RWPE1 (cell line): ENCODE measurements around the gene LDB3.
A peak's percentile ranks its signal among the peaks of the same experiment; 100 is the strongest.

Source experiments
- CTCF ChIA-PET: fragments of 350-600 bp; sonication (Branson Sonifier 250); formaldehyde crosslinking; extraction: SDS; loops from one replicate; lab custom pipeline; 2021; lab: Yijun Ruan, JAX
- POLR2A ChIA-PET: fragments of 400-600 bp; formaldehyde crosslinking; extraction: SDS; loops from one replicate; lab custom pipeline; 2020; ENCODE audit warnings: antibody characterized with exemption; ENCODE audit not compliant: low non-redundant PET; lab: Yijun Ruan, JAX
- DNase-seq: peaks from one replicate; pipeline ENCODE4 v3.0.0; 2012; ENCODE audit warnings: low spot score
- H3K27ac ChIP-seq: fragments of 450-650 bp; 2 replicates; pipeline ENCODE4 v1.5.1; 2017
- TF ChIP-seq, protein P1 (sequence below): fragments of 450-650 bp; conservative IDR thresholded peaks from 2 replicates; pipeline ENCODE4 v1.5.1; 2017; ENCODE audit warnings: low read depth, mild to moderate bottlenecking

Gene LDB3

GRCh38 chr10:86710987-86711512 is 42.7 kb downstream of the LDB3 start:
- ChIA-PET POLR2A (interaction anchor here (1.5 to 1.6 kb wide), 2 partner anchors 42 to 45 kb away, joined by 5 read pairs; partner anchors contain the start of gene BMPR1A), CTCF (interaction anchor here (1.4 kb wide), 1 partner anchor 188 kb away, joined by 3 read pairs; no protein-coding TSS in a partner anchor)
- H3K27ac ChIP-seq, result peak overlapping the region; percentile 87
- peak; percentile 91 for DNase-seq
- TF ChIP-seq, protein P1, sequence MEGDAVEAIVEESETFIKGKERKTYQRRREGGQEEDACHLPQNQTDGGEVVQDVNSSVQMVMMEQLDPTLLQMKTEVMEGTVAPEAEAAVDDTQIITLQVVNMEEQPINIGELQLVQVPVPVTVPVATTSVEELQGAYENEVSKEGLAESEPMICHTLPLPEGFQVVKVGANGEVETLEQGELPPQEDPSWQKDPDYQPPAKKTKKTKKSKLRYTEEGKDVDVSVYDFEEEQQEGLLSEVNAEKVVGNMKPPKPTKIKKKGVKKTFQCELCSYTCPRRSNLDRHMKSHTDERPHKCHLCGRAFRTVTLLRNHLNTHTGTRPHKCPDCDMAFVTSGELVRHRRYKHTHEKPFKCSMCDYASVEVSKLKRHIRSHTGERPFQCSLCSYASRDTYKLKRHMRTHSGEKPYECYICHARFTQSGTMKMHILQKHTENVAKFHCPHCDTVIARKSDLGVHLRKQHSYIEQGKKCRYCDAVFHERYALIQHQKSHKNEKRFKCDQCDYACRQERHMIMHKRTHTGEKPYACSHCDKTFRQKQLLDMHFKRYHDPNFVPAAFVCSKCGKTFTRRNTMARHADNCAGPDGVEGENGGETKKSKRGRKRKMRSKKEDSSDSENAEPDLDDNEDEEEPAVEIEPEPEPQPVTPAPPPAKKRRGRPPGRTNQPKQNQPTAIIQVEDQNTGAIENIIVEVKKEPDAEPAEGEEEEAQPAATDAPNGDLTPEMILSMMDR, result peak; percentile 86

DNA sequence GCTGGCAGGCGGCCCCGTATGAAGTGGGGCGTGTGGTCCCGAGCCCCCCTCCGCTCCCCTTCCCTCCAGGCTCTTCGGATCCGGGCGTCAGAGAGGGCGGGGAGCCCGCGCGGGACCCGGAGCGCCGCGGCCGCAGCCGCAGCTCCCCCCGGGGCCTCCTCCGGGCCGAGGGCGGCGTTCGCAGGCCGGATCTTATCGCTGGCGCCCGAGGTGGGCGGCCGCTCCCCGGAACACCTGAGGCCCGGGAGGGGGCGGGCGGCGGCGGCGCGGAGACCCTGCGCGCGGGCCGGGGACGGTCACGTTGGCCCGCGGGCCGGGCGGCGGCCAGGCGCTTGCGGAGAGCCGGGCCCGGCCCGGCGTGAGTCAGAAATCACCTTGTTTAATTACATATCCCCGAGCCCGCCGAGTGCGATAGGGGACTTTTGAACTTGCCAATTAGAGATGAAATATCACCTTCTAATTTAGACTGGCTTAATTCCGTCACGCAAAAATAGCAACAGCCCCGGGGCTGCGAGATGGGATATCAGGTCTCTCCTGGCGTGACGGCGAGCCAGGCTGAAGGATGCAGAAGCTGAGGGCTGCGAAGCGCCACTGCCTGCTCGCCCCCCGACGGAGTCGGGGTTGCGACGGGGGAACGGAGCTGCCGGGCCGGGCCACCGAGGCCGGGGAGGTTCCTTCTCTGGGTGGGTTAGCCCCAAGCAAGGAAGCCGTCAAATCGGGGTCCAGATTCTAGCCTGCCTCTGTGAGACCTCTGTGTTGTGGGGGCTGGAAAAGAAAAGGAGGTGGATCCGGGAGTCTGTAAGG is 43.4 kb downstream of the LDB3 start:
- H3K27ac ChIP-seq, result peak overlapping the region; percentile 87
- CTCF ChIA-PET, result interaction anchor here (0.5 to 1.4 kb wide), 4 partner anchors 144 to 217 kb away, joined by 3 to 4 read pairs (median 4); no protein-coding TSS in a partner anchor

DNA sequence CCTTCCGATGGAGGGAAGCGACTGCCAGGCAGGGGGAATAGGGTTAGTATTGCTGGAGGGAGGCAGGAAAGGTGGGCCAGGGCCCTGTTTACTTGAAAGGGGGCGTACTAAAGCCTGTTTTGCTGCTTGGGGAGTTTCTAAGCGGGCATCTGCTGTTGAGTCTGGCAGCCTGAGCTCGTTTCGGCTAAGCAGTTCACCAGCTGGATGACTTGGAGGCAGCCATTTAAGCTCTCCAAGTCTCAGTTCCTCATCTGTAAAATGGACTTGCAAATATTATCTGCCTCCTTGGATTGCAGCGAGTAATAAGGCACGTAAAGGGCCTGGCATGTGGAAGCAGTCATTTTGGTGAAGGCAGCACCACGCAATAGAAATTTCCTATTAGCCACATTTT is 44.0 kb downstream of the LDB3 start:
- POLR2A ChIA-PET, result interaction anchor here (1.1 to 1.5 kb wide), 2 partner anchors 40 to 44 kb away, joined by 3 to 5 read pairs; partner anchors contain the start of gene BMPR1A
- CTCF ChIA-PET, result interaction anchor here (0.5 to 1.4 kb wide), 3 partner anchors 43 to 194 kb away, joined by 3 to 4 read pairs (median 3); no protein-coding TSS in a partner anchor
- TF ChIP-seq, protein P1, result no peak
- DNase-seq, result no peak
- peak overlapping the region; percentile 87 for H3K27ac ChIP-seq

More for the DNA sequence above, 43.4 kb downstream of the LDB3 start:
- DNase-seq, result peak; percentile 57
- POLR2A ChIA-PET, result interaction anchor here (0.6 to 1.6 kb wide), 4 partner anchors 41 to 80 kb away, joined by 3 to 17 read pairs (median 5); partner anchors contain the start of gene BMPR1A
- TF ChIP-seq, protein P1, result no peak

DNA sequence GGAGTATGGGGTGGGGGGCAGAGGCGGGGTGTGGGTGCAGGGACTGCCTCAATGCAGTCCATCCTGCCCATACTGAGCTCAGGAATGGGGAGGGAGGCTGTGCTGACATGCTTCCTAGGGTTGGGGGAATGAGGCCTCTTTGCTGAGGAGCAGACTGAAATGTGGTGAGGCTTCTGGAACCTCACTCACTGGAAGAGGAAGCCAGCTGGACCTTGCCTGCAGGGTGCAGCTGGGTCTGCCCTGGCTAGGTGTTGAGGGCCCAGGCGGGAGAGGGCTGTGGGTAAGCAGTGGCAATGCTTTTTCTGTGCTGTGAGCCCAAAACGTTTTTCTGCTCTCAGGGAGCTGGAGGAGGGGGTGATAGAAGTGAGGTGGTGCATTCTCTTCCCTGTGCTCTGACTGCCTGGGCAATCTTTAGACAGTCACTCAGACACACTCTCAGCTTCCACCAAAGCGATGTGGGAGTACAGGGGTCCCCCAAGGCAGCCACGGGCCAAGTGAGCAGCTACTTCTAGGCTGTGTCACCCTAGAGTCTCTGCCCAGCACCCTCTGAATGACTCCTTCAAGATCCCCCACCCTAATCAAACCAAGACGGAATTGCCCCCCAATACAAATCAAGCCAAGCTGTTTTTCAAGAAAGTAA is 47.0 kb downstream of the LDB3 start:
- DNase-seq, result no peak
- H3K27ac ChIP-seq, result no peak overlapping the region
- TF ChIP-seq, protein P1, result no peak
- ChIA-PET POLR2A (interaction anchor here (1.1 kb wide), 1 partner anchor 41 kb away, joined by 3 read pairs; the partner anchor contains the start of gene BMPR1A), CTCF (no interaction called here)

DNA sequence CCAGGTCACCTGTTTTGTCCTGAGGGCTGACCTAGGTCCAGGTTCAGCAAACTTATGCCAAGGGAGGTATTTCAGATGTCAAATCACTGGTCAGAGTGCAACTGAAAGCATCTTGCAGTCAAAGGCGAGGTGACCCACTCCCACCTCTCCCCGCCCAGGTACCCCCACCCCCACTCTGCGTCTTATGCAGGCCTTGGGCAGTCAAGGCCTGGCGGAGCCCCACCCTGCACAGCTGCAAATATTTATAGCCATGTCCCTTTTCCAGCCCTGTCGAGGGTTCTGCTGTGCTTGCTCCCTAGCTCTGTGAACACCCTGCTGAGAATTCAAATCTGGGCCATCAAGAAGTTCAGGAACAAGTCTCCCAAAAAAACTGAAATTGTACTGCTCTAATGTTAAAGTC is 47.5 kb downstream of the LDB3 start:
- POLR2A ChIA-PET, result no interaction called here
- no peak overlapping the region for H3K27ac ChIP-seq
- no peak for DNase-seq
- CTCF ChIA-PET, result no interaction called here
- TF ChIP-seq, protein P1, result no peak

GRCh38 chr10:86716466-86716865 is 48.2 kb downstream of the LDB3 start:
- POLR2A ChIA-PET, result no interaction called here
- TF ChIP-seq, protein P1, result no peak

More at GRCh38 chr10:86716466-86716865, 48.2 kb downstream of the LDB3 start:
- no peak overlapping the region for H3K27ac ChIP-seq
- no peak for DNase-seq
- CTCF ChIA-PET, result interaction anchor here (0.6 kb wide), 1 partner anchor 310 kb away, joined by 4 read pairs; no protein-coding TSS in a partner anchor
